Stimulated activated CD8-positive, alpha-beta memory T cell treated with anti-CD3 and anti-CD28 coated beads, Interleukin-2, amount 100 ng/mL, for 48 hours (primary cell): ENCODE results near the gene PRKCI.
A peak's percentile ranks its signal among the peaks of the same experiment; 100 is the strongest.
"Not testable (repeated sequence)": the region's sequence is repeated elsewhere in the genome, so short reads cannot be mapped to it uniquely, and the experiment has no call there.

Experiments used
- DNase-seq, 2 donors: peaks; one replicate each; pipeline ENCODE4 v3.0.0-alpha.2; 2020; ENCODE audit warnings: low read depth in 2 of 2

Gene PRKCI

GRCh38 chr3:170221924-170222646 is at the start of gene PRKCI:
Gene PRKCI (plus strand): TSS chr3:170222424. CDS start chr3:170222670, 246 bp downstream.
- DNase-seq: peak; percentile 81 to 83

- DNase-seq: peak; percentile 11 to 30
These were observed 43.6 kb upstream of the PRKCI start for GRCh38 chr3:170178651-170179050.

- DNase-seq: no peak
These were observed 42.8 kb upstream of the PRKCI start for GRCh38 chr3:170179432-170179831.

- DNase-seq: no peak
These were observed 41.9 kb upstream of the PRKCI start for GRCh38 chr3:170180079-170180907.

GRCh38 chr3:170180908-170181885 is 41.0 kb upstream of the PRKCI start, which contains the start of gene PHC3:
Gene PHC3 (minus strand): TSS chr3:170181733. CDS start chr3:170181715, 18 bp downstream.
- DNase-seq: peak; percentile 89

- no peak for DNase-seq
These were observed 32.6 kb upstream of the PRKCI start for GRCh38 chr3:170189398-170190256.

GRCh38 chr3:170195759-170196158 is 26.5 kb upstream of the PRKCI start:
- not testable (repeated sequence) for DNase-seq

- no peak for DNase-seq
These were observed 25.4 kb upstream of the PRKCI start for GRCh38 chr3:170196833-170197232.

GRCh38 chr3:170200987-170201386 is 21.2 kb upstream of the PRKCI start:
- DNase-seq: no peak

- DNase-seq: no peak
These were observed 20.7 kb upstream of the PRKCI start for GRCh38 chr3:170201527-170201926.

- no peak for DNase-seq
These were observed 18.8 kb upstream of the PRKCI start for GRCh38 chr3:170203457-170203856.

- DNase-seq: no peak
These were observed 18.2 kb upstream of the PRKCI start for GRCh38 chr3:170204023-170204472.

- DNase-seq: no peak
These were observed 17.7 kb upstream of the PRKCI start for GRCh38 chr3:170204509-170204908.

- no peak for DNase-seq
These were observed 16.9 kb upstream of the PRKCI start for GRCh38 chr3:170205302-170205701.

- DNase-seq: not testable (repeated sequence)
These were observed 16.0 kb upstream of the PRKCI start for GRCh38 chr3:170206164-170206762.

- DNase-seq: no peak
These were observed 14.5 kb upstream of the PRKCI start for GRCh38 chr3:170207717-170208116.

GRCh38 chr3:170211668-170212067 is 10.6 kb upstream of the PRKCI start:
- DNase-seq: no peak

GRCh38 chr3:170219850-170220249 is 2.4 kb upstream of the PRKCI start:
- no peak for DNase-seq

GRCh38 chr3:170220871-170221270 is 1.4 kb upstream of the PRKCI start:
- DNase-seq: no peak
